ENCODE results near the gene ZNF330. TPM values are rescaled to one million over a fixed set of nuclear protein-coding genes. Genes with fewer than 3 reads are reported as not detected.

The ZNF330 gene
- polyA plus RNA-seq, 1 of the 3 experiments (the other 2 are of a cell fraction), result 19.4 TPM

GRCh38 chr4:141215030-141215429 is 5.7 kb upstream of the ZNF330 start (continued):
- TF ChIP-seq RXRA (IDR thresholded peaks at IDR 0.05; ENCODE audit: borderline replicate concordance, low read depth) (no peak; the same call in 1 of the 2 replicates), RCOR1 (IDR thresholded peaks at IDR 0.05; ENCODE audit: low read length) (no peak), IRF3 (IDR thresholded peaks at IDR 0.05; ENCODE audit: low read depth, low read length) (no peak), TAF1 (IDR thresholded peaks at IDR 0.05; ENCODE audit: borderline replicate concordance, low read depth, low read length) (no peak)
- TF ChIP-seq, protein P1, sequence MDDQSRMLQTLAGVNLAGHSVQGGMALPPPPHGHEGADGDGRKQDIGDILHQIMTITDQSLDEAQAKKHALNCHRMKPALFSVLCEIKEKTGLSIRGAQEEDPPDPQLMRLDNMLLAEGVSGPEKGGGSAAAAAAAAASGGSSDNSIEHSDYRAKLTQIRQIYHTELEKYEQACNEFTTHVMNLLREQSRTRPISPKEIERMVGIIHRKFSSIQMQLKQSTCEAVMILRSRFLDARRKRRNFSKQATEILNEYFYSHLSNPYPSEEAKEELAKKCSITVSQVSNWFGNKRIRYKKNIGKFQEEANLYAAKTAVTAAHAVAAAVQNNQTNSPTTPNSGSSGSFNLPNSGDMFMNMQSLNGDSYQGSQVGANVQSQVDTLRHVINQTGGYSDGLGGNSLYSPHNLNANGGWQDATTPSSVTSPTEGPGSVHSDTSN (IDR thresholded peaks at IDR 0.05), result peak; percentile 82

GRCh38 chr4:141216002-141216761 is 4.5 kb upstream of the ZNF330 start:
- TF ChIP-seq EP300 (IDR thresholded peaks at IDR 0.05; ENCODE audit: borderline replicate concordance in 1 of 2, low read depth in 1 of 2, low read length in 1 of 2) (no peak), TCF12 (IDR thresholded peaks at IDR 0.05) (no peak), POLR2AphosphoS5 (IDR thresholded peaks at IDR 0.05; ENCODE audit: low read depth, low read length) (no peak), SIN3A (IDR thresholded peaks at IDR 0.05; ENCODE audit: borderline replicate concordance, low read depth, low read length) (no peak), RAD21 (IDR thresholded peaks at IDR 0.05; ENCODE audit: low read length) (no peak), YY1 (IDR thresholded peaks at IDR 0.05; ENCODE audit: low read depth) (no peak), FOXM1 (IDR thresholded peaks at IDR 0.05; ENCODE audit: low read depth) (no peak), RFX5 (IDR thresholded peaks at IDR 0.05; ENCODE audit: low read length) (no peak), MAX (IDR thresholded peaks at IDR 0.05; ENCODE audit: low read depth) (no peak), GABPA (IDR thresholded peaks at IDR 0.05; ENCODE audit: low read depth) (no peak), NRF1 (IDR thresholded peaks at IDR 0.05; ENCODE audit: low read depth, low read length) (no peak), TEAD4 (IDR thresholded peaks at IDR 0.05; ENCODE audit: borderline replicate concordance, insufficient read depth) (no peak), FOXJ3 (CRISPR knock-in tag; IDR thresholded peaks at IDR 0.05) (no peak)
- no peaks in the 10 kb centered on the region for H3K9me2 ChIP-seq
- H3K4me3 ChIP-seq (ENCODE audit: low read depth in 2 of 2, low read length in 1 of 2), result no peak overlapping the region
- no peak overlapping the region; a peak in 1 of 4 replicates for H3K27ac ChIP-seq (ENCODE audit: low read depth in 2 of 2, low read length in 1 of 2)
- H4K20me1 ChIP-seq (ENCODE audit: insufficient read depth), result no peaks in the 10 kb centered on the region
- H3K4me2 ChIP-seq, result no peak overlapping the region
- 82% methylated on average over 5 of the region's 5 CpGs for WGBS (ENCODE audit: low lambda C conversion rate)
- H3F3A ChIP-seq (replicated peaks; ENCODE audit: insufficient read depth), result peaks cover 3% of the 10 kb centered on the region
- H3K4me1 ChIP-seq (ENCODE audit: control insufficient read depth in 1 of 2, insufficient read depth in 2 of 2, low read depth in 1 of 2, low read length in 1 of 2), result peaks cover 5 to 11% of the 10 kb centered on the region in 2 experiments; a peak in 3 of 4 replicates
- no peaks in the 10 kb centered on the region for H3K36me3 ChIP-seq (replicated peaks in 1 of 2; ENCODE audit: control insufficient read depth in 1 of 2, insufficient read depth in 2 of 2, low read length in 1 of 2)
- H3K27me3 ChIP-seq (ENCODE audit: insufficient read depth), result no peaks in the 10 kb centered on the region
- no peak overlapping the region for H2AFZ ChIP-seq (ENCODE audit: low read depth)
- ChIA-PET CTCF (interaction anchor here (1.0 kb wide), 1 partner anchor 58 kb away, joined by 4 read pairs; no protein-coding TSS in a partner anchor), POLR2A (no interaction called here)
- H3K9me3 ChIP-seq, result no peaks in the 10 kb centered on the region
- no peak for DNase-seq
- no peak overlapping the region for H3K9ac ChIP-seq
- H3K79me2 ChIP-seq (ENCODE audit: insufficient read depth), result peaks cover 4% of the 10 kb centered on the region; the same call in 1 of the 2 replicates
